T-cell (primary cell): Measurements from ENCODE around the gene TMEM164. TPM values are rescaled to one million over a fixed set of nuclear protein-coding genes. Genes with fewer than 3 reads are reported as not detected.
A peak's percentile ranks its signal among the peaks of the same experiment; 100 is the strongest.

ENCODE experiments used
- ATAC-seq, 4 experiments: fragments of 200-7000 bp in 3 of 4; fragments of 150-1000 bp in 1 of 4; cut with Tn5 transposase; replicated peaks in 1 of 4; 1 replicate in 3 of 4; 2 replicates in 1 of 4; pipeline ENCODE4 v1.10.0; 2021; ENCODE audit warnings: moderate library complexity in 3 of 4, mild to moderate bottlenecking in 2 of 4, moderate number of reproducible peaks in 1 of 4
- CTCF ChIA-PET, 2 donors: fragments of 300-600 bp; sonication (Branson Sonifier 250); formaldehyde crosslinking; loops; one replicate each; lab custom pipeline; 2022; ENCODE audit warnings: antibody characterized with exemption in 2 of 2; lab: Charles Lee
- POLR2A ChIA-PET, 2 donors: fragments of 300-600 bp; sonication (Branson Sonifier 250); formaldehyde crosslinking; loops; one replicate each; lab custom pipeline; 2022; ENCODE audit warnings: antibody characterized with exemption in 2 of 2; lab: Charles Lee
- DNase-seq, 35 experiments: peaks; one replicate each; pipeline versions ENCODE4 v3.0.0 to v3.0.0-alpha.2; 2013 to 2023
- H3K27ac ChIP-seq: one replicate; pipeline ENCODE4 v1.5.1; 2013; ENCODE audit warnings: low read length
- H3K27me3 ChIP-seq, 2 experiments: replicated peaks in 1 of 2; 1 replicate in 1 of 2; 2 replicates in 1 of 2; pipeline versions ENCODE4 v1.6.1 to v1.7.0; 2013; ENCODE audit warnings: low read length in 1 of 2, mixed read lengths in 1 of 2; ENCODE audit not compliant: control insufficient read depth in 2 of 2, insufficient read depth in 2 of 2; ENCODE audit errors: extremely low read depth in 1 of 2
- H3K36me3 ChIP-seq, 2 donors: 1 replicate in 1 of 2; 2 replicates in 1 of 2; pipeline versions ENCODE4 v1.6.1 to v1.7.0; 2013; ENCODE audit warnings: low read length in 1 of 2; ENCODE audit not compliant: control insufficient read depth in 2 of 2, insufficient read depth in 1 of 2; ENCODE audit errors: extremely low read depth in 1 of 2
- H3K4me1 ChIP-seq, 2 experiments: 1 replicate in 1 of 2; 2 replicates in 1 of 2; pipeline versions ENCODE4 v1.6.1 to v1.7.0; 2013; ENCODE audit warnings: low read length in 2 of 2, mixed read lengths in 1 of 2; ENCODE audit not compliant: insufficient read depth in 2 of 2, control insufficient read depth in 1 of 2; ENCODE audit errors: extremely low read depth in 1 of 2
- H3K4me3 ChIP-seq, 2 donors: 1 replicate in 1 of 2; 2 replicates in 1 of 2; pipeline versions ENCODE4 v1.5.1 to v1.7.0; 2013; ENCODE audit warnings: mild to moderate bottlenecking in 2 of 2, low read length in 1 of 2, moderate library complexity in 1 of 2; ENCODE audit not compliant: control insufficient read depth in 1 of 2; ENCODE audit errors: extremely low read depth in 1 of 2
- H3K9me3 ChIP-seq: 2 replicates; pipeline ENCODE4 v1.7.0; 2013
- H3K27ac Mint-ChIP-seq, 2 donors: one replicate each; pipeline ENCODE4 v1.8.0; 2020 to 2021; ENCODE audit warnings: mild to moderate bottlenecking in 2 of 2, mixed read lengths in 2 of 2
- H3K27me3 Mint-ChIP-seq, 2 donors: one replicate each; pipeline ENCODE4 v1.8.0; 2021 to 2022; ENCODE audit warnings: mixed read lengths in 2 of 2
- H3K36me3 Mint-ChIP-seq: one replicate; pipeline ENCODE4 v1.8.0; 2021; ENCODE audit warnings: mixed read lengths
- H3K4me1 Mint-ChIP-seq, 3 donors: one replicate each; pipeline ENCODE4 v1.8.0; 2020 to 2022; ENCODE audit warnings: mixed read lengths in 3 of 3, mild to moderate bottlenecking in 1 of 3
- H3K4me3 Mint-ChIP-seq, 3 donors: one replicate each; pipeline ENCODE4 v1.8.0; 2020 to 2022; ENCODE audit warnings: mild to moderate bottlenecking in 3 of 3, mixed read lengths in 3 of 3, moderate library complexity in 3 of 3
- H3K9me3 Mint-ChIP-seq, 3 donors: one replicate each; pipeline ENCODE4 v1.8.0; 2020 to 2022; ENCODE audit warnings: mixed read lengths in 3 of 3
- WGBS: methylation state at CpG from one replicate; pipeline ENCODE4 v1.1.5; 2013; ENCODE audit warnings: missing lambda C conversion rate; ENCODE audit not compliant: insufficient coverage; 5-methylcytosine and 5-hydroxymethylcytosine counted together
- total RNA-seq, 35 experiments: library from RNA in 6 of 35; stranded (reverse) in 6 of 35; fragments of 120-200 nt in 1 of 35; gene quantifications; one replicate each; pipeline versions ENCODE4 v1.2.1 to v1.2.4 and lab custom pipeline; 2013 to 2026

TMEM164 gene
- total RNA-seq (10 to 100 TPM; 16.9 to 20.6 (median 19.8) TPM), total RNA-seq (lab: John Stamatoyannopoulos, UW) (10.6 to 62.7 (median 27.6) reads per million in 29 experiments)
- 14.5 TPM for total RNA-seq (2013)

DNA sequence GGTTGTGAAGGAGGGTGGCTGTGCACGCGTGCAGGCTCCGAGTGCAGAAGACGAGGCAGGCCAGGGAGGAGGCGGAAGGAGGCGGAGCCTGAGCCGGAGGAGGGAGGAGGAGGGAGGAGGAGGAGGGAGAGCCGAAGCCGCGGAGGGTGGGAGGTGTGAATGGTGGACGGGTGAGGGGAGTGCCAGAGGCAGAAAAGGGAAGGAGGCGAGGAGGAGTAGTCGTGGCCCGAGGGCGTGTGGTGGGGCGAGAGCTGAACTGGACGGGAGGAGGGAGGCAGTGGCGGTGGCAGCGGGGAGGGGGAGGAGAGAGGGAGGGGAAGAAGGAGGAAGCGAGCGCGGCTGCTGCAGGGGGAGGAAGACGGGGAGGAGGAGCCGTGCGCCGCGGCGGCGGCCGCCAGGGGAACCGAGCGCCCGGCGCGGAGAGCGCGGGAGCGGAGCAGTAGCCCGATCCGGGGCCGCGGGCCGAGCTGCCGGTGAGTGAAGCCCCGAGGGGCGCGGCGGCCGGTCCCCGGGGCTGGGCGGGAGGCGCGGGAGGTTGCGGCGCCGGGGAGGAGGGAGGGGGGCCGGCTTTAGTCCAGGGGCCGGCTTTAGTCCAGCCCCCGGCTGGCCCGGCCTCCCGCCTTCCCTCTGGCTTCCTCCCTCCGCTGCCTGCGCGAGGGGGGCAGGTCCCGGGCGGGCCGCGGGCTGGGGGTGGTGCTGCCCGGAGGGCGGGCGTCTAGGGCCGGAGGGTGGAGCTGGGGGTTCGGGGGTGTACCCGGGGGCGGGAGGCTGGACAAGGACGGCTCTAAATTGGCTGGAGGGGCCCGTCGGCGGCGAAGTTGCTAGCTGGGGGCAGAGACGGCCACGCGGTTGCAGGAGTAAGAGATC, at the start of gene TMEM164:
TMEM164 (plus strand) TSS at position 815 of the 867 bp plus-strand sequence. CDS start 661 bp downstream, outside the sequence.
- CTCF ChIA-PET: interaction anchor here (0.6 to 0.8 kb wide), 3 partner anchors 11 to 517 kb away, joined by 3 to 9 read pairs (median 6); partner anchors contain the start of gene ACSL4 (in 1 of the 2)
- POLR2A ChIA-PET: interaction anchor here in 1 of 2 donors (0.7 kb wide), 1 partner anchor 10 kb away, joined by 3 read pairs; no protein-coding TSS in a partner anchor
- Mint-ChIP-seq H3K27ac (peak within 1 kb of the TSS; percentile 91), H3K4me1 (peaks cover 36 to 42% (median 36%) of the 10 kb centered on the region in 3 donors), H3K27me3 (peaks cover 0 to 7% of the 10 kb centered on the region in 2 donors), H3K4me3 (peak within 1 kb of the TSS; percentile 85 to 93 (median 86)), H3K9me3 (no peaks in the 10 kb centered on the region), H3K36me3 (peaks cover 2% of the 10 kb centered on the region)
- H3K4me3 ChIP-seq: peak within 1 kb of the TSS; percentile 50 to 72
- ATAC-seq (peak; percentile 82 to 86 (median 84)), DNase-seq (peak; percentile 60 to 82 (median 72))
- H3K27me3 ChIP-seq: no peaks in the 10 kb centered on the region
- peaks cover 2 to 20% of the 10 kb centered on the region in 2 experiments for H3K4me1 ChIP-seq
- WGBS: 0% methylated on average over 48 of the region's 83 CpGs
- no peaks in the 10 kb centered on the region for H3K36me3 ChIP-seq
- H3K9me3 ChIP-seq: no peaks in the 10 kb centered on the region
- peak within 1 kb of the TSS; percentile 60 for H3K27ac ChIP-seq

GRCh38 chrX:109954333-109954732, 48.6 kb upstream of the TMEM164 start:
- CTCF ChIA-PET: no interaction called here
- no peak overlapping the region for H3K27ac Mint-ChIP-seq
- DNase-seq (no peak), ATAC-seq (no peak)
- Histone ChIP-seq H3K36me3 (no peaks in the 10 kb centered on the region), H3K27me3 (no peaks in the 10 kb centered on the region), H3K9me3 (no peaks in the 10 kb centered on the region), H3K27ac (no peak overlapping the region), H3K4me1 (no peaks in the 10 kb centered on the region), H3K4me3 (no peak overlapping the region)
- POLR2A ChIA-PET: no interaction called here
- no CpG with 5 or more reads among the region's 2 CpGs for WGBS
- H3K4me1 Mint-ChIP-seq: peaks cover 4 to 22% (median 7%) of the 10 kb centered on the region in 3 donors
- H3K9me3 Mint-ChIP-seq: no peaks in the 10 kb centered on the region
- H3K36me3 Mint-ChIP-seq: no peaks in the 10 kb centered on the region
- H3K4me3 Mint-ChIP-seq: no peak overlapping the region
- peaks cover 0 to 9% of the 10 kb centered on the region in 2 donors for H3K27me3 Mint-ChIP-seq

DNA sequence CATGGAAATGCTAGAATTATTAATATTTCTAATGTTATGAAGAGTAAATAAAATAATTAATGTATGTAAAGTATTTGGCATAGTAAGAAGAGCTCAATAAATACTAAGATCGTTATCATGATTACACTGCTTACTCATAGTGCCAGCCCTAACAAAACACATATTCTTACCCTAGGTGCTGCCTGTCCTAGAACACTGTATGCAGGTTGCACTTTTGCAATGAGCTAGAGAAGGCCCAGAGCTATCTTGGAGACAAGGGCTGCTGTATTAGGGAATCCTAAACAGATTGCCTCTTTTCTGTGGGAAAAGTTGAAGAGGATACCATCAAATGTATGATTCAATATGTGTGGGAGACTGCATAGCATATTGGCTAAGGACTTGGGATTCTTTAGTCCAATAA, 48.0 kb upstream of the TMEM164 start:
- Mint-ChIP-seq H3K9me3 (no peaks in the 10 kb centered on the region), H3K4me1 (peaks cover 4 to 24% (median 7%) of the 10 kb centered on the region in 3 donors), H3K27me3 (peaks cover 0 to 9% of the 10 kb centered on the region in 2 donors), H3K36me3 (no peaks in the 10 kb centered on the region), H3K27ac (no peak overlapping the region), H3K4me3 (no peak overlapping the region)
- DNase-seq: no peak
- Histone ChIP-seq H3K36me3 (no peaks in the 10 kb centered on the region), H3K27ac (no peak overlapping the region), H3K4me1 (no peaks in the 10 kb centered on the region), H3K4me3 (no peak overlapping the region), H3K9me3 (no peaks in the 10 kb centered on the region), H3K27me3 (no peaks in the 10 kb centered on the region)
- POLR2A ChIA-PET: interaction anchor here in 1 of 2 donors (0.6 kb wide), 1 partner anchor 151 kb away, joined by 3 read pairs; no protein-coding TSS in a partner anchor
- WGBS: no CpG with 5 or more reads among the region's 1 CpG
- CTCF ChIA-PET: interaction anchor here in 1 of 2 donors (0.5 kb wide), 1 partner anchor 67 kb away, joined by 4 read pairs; no protein-coding TSS in a partner anchor
- ATAC-seq: no peak

DNA sequence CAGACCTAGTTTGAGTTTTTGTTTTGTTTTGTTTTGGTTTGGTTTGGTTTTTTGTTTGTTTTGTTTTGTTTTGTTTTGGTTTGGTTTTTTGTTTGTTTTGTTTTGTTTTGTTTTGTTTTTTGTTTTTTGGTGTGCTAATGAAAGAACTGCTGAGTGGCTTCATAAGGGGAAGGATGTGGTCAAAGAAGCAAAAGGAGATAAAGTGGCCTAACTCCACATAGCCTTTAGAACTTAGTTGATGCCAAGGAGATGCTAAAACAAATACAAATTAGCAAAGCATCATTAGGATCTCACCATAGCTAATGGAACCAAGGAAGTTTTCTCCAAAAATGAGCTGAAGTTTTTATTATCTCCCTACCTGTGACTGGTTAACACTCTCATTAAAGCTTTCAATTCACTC, 44.6 kb upstream of the TMEM164 start:
- Mint-ChIP-seq H3K4me1 (peaks cover 4 to 21% (median 5%) of the 10 kb centered on the region in 3 donors), H3K9me3 (no peaks in the 10 kb centered on the region), H3K36me3 (no peaks in the 10 kb centered on the region), H3K4me3 (no peak overlapping the region), H3K27me3 (peaks cover 0 to 3% of the 10 kb centered on the region in 2 donors), H3K27ac (no peak overlapping the region)
- no peaks in the 10 kb centered on the region for H3K36me3 ChIP-seq
- ChIA-PET POLR2A (no interaction called here), CTCF (no interaction called here)
- H3K27ac ChIP-seq: no peak overlapping the region
- ATAC-seq (no peak), DNase-seq (no peak)
- no peak overlapping the region for H3K4me3 ChIP-seq
- H3K27me3 ChIP-seq: no peaks in the 10 kb centered on the region
- H3K9me3 ChIP-seq: no peaks in the 10 kb centered on the region
- H3K4me1 ChIP-seq: no peaks in the 10 kb centered on the region

- Histone ChIP-seq H3K27ac (no peak overlapping the region), H3K36me3 (no peaks in the 10 kb centered on the region), H3K9me3 (no peaks in the 10 kb centered on the region), H3K4me1 (no peaks in the 10 kb centered on the region), H3K27me3 (no peaks in the 10 kb centered on the region), H3K4me3 (no peak overlapping the region)
- ATAC-seq (no peak), DNase-seq (peak in 1 of 35 experiments; percentile 4)
- no peak overlapping the region for H3K4me3 Mint-ChIP-seq
- H3K4me1 Mint-ChIP-seq: peaks cover 0 to 15% (median 4%) of the 10 kb centered on the region in 3 donors
- no peaks in the 10 kb centered on the region for H3K27me3 Mint-ChIP-seq
- no peaks in the 10 kb centered on the region for H3K36me3 Mint-ChIP-seq
- ChIA-PET POLR2A (no interaction called here), CTCF (no interaction called here)
- H3K27ac Mint-ChIP-seq: no peak overlapping the region
- no peaks in the 10 kb centered on the region for H3K9me3 Mint-ChIP-seq
Observed at GRCh38 chrX:109959356-109959871, 43.5 kb upstream of the TMEM164 start.

DNA sequence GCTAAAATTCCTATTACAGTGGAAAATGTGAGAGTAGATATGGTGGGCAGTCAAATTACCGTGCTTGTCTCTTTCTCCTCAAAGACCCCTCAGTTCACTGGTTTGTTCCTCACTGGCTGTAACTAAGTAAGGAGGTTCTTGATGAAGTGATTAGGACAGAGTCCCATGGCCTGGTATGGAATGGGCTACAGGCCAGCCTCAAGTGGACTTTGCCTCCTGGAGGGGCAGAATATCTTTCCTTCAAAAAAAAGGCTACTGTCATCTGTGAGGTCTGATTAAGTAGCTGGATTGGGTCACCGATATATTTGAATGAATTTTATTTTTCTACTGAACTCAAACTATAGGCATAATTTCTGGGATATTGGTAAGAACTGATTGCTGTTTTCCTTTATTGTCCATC, 38.5 kb upstream of the TMEM164 start:
- Mint-ChIP-seq H3K4me3 (no peak overlapping the region), H3K36me3 (no peaks in the 10 kb centered on the region), H3K27ac (no peak overlapping the region), H3K4me1 (peaks cover 0 to 1% (median 0%) of the 10 kb centered on the region in 3 donors), H3K9me3 (no peaks in the 10 kb centered on the region), H3K27me3 (no peaks in the 10 kb centered on the region)
- no peaks in the 10 kb centered on the region for H3K4me1 ChIP-seq
- no peak overlapping the region for H3K4me3 ChIP-seq
- H3K9me3 ChIP-seq: no peaks in the 10 kb centered on the region
- H3K27ac ChIP-seq: no peak overlapping the region
- no peaks in the 10 kb centered on the region for H3K36me3 ChIP-seq
- WGBS: no CpG with 5 or more reads among the region's 2 CpGs
- ChIA-PET CTCF (no interaction called here), POLR2A (no interaction called here)
- ATAC-seq: no peak
- H3K27me3 ChIP-seq: no peaks in the 10 kb centered on the region
- DNase-seq: no peak
